GM03348 (cell line): ENCODE data around the gene STARD5.
"Not testable (repeated sequence)": the region's sequence is repeated elsewhere in the genome, so short reads cannot be mapped to it uniquely, and the experiment has no call there.

Experiments used
- DNase-seq: peaks from one replicate; pipeline ENCODE4 v3.0.0; 2012; ENCODE audit warnings: low spot score

STARD5 gene

DNA sequence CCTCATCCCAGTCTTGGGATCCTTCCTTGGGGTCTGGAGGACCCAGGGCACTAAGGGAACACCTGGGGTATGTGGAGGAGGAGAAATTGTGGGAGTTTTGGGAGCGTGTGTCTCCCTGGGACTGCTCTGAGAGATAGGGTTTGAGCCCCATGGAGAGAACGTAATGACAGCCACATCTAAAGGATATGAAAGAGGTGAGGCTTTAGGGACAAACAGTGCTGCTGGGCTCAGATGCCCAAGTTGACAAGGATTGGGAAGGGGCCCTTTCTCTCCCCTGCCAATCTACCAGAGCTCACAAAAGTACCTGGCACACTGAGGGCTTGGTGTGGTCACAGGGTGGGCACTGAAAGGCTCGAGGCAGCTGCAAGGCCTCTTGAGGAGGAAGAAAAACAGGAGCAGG is 13.3 kb upstream of the STARD5 start:
- DNase-seq = no peak

DNA sequence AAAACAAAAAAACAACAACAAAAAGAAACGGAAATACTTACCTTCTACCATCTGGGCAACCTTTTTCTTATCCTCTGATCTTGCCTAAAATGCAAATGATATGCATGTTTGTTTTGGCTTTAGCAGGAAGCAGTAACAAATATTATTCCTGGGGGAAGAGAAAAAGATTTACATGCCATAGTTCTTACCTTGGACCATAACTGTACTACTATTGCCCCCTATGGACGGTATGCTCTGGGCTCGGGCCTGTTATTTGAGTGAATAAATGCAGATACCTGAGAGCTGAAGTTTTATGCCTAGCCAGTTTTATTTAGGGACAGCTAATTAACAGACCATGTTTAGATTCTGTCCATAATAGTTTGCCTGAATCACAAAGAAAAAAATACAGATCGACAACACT is 12.6 kb upstream of the STARD5 start:
- DNase-seq = peak; percentile 28

DNA sequence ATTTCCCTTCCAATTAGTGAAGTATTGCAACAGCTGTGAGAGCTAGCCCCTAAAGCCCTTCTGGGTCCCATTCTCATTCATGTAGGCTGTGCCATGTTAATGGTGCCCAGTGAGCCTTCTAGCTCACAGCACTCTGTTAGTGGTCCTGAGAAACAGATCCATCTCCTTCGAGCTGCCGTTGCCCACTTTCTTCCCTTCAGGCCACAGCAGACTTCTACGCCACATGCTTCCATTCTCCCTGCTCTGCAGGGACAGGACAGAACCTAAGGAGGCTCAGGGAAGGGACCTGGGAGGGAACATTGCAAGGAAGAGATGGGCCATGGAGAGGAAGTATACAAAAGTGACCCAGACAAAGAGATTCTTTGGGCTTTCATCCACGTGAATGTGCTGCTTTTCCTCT is 11.7 kb upstream of the STARD5 start:
- no peak for DNase-seq

DNA sequence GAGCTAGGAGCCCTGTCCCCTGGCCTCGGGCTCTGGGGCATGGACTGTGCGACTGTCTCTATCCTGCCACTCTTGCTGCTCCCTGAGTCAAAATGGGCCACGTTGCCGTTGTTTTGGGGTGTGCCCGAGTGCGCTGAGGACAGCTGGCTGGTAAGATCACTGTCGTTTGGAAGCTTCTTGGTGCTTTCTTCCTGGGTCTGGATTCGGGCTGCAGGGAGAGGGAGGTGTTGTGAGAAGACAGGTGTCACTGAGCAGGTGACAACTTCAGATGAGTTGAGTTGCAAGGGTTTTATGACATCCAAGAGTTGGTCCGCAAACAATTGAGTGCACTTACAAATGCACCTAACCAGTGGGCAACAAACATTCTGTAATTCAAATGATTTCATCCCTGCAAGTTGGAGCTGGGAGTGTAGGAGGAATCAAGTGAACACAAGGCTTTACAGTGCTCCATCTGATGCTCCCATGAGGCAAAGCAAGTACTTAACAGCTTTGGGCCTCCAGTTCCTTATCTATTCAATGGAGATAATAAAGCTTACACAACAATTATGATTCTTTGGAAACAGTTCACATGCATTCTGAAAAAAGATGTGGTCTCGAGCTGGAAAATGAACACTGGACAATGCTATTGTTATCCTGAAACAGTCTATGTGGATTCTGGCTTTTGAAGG is 11.0 kb upstream of the STARD5 start:
- no peak for DNase-seq

DNA sequence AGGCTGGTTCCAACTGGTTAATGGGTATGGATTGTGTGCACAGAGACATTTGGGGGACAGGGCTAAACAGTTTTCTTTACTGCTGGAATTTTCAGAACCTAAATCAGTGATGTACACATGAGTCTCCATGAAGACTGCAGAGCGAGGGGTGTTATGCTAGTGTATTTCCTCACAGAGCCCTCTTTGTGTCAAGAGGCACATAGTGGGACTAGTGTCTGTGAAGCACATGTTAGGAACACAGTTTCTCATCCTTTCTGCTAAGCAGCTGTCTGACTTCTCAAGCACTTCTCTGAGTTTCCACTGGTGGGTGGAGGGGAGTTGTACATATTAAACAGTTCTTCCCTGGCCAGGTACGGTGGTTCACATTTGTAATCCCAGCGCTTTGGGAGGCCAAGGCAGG is 9.4 kb upstream of the STARD5 start:
- DNase-seq = no peak

DNA sequence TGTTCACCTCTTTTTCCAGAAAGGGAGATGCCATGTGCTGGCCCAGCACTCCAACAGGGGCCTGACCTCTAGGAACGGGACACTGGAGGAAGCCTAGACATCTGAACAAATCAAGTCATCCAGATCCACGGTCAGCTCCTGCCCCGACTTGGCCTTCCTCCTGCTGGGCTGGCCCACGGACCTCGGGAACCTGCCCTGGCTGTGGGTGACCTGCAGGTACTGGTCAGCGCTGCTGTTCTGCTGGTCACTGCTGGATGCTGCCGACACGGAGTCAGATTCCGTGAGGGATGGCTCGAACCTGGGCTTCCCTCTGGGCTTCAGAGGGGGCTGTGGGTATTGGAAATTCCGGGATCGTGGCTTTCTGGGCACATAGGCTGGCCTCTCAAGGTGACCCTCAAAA is 8.4 kb upstream of the STARD5 start:
- DNase-seq = no peak

DNA sequence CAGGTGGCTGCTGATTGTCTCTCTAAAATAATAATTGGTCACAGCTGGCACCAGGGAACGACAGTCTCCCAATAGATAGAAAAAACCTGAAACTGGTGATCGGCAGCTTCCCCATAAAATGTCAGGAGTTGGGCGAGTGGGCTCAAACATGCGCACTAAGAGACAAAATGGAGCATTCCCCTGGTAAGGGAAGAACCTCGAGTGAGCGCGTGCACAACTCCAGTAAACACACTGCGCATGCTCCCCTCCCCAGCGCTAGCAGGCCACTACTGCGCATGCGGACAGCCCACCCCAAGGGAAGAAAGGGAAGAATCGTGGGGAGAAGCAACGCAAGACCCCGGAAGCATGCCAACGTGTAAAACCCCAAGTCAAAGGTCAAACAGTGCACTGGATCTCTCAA is 7.7 kb upstream of the STARD5 start:
- DNase-seq = no peak

DNA sequence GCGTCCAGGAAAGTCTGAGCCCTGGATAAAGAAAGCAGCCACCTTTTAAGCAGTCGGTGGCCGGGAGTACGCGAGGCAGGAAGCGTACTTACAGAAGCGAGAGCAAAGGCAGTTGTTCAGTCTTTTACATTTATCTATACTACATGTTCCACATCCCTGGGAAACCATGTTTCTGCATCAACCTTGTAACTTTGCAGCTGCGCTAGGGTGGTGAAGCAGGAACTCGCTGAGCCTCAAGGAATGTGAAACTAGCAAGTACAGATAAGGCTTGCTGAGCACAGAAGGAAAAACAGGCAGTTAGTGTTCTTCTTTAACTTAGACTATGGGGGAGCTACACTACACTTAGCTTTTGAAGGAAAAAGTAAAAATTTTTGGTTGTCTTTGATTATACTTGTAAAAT is 7.2 kb upstream of the STARD5 start:
- not testable (repeated sequence) for DNase-seq

DNA sequence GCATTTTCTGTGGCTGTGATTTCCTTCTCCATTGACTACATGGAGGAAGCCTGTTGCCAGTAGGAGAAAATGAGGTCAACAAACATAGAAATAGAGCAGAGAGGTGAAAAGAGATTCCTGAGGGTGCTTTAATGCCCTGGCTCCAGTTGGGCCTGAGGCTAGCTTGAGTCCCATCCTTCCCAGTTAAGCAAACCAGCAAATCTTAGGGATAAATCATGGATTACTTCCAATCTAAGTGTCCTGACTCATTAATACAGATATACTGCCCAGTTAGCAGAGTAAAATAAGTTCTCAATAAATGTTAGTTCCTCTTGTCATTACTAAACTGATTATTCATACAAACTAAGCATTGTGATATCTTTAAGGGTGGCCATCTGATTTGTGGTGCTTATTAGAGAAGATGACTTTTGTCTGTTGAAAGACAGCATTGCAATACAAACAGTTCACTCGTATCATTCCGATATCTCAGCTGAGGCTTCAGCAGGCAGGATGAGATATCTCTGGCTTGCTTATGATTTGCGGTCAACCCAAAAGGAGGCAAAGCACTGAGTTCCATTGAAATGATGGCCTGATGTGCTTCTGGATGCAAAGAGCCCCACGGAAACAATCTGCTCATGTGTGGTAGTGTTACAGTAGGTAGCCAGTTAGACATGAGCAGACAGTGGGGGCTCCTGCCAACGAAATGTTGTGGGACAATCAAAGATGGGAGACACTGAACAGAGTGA is 6.6 kb upstream of the STARD5 start:
- no peak for DNase-seq

DNA sequence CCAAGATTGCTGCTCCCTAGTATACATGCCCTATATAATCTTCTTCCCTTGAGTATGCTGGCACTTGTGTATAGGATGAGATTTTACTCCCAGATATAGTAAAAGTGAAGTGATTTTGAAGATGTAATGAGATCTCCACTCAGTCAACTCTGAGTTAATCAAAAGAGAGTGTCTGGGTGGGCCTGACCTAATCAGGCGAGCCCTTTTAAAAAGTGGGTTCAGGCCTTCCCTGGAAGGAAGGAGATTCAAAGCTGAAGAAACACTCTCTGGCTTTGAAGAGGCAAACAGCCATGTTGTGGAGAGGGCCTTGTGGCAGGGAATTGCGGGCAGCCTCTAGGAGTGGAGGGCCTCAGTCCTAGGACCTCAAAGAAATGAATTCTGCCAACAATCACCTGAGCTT is 5.5 kb upstream of the STARD5 start:
- no peak for DNase-seq

DNA sequence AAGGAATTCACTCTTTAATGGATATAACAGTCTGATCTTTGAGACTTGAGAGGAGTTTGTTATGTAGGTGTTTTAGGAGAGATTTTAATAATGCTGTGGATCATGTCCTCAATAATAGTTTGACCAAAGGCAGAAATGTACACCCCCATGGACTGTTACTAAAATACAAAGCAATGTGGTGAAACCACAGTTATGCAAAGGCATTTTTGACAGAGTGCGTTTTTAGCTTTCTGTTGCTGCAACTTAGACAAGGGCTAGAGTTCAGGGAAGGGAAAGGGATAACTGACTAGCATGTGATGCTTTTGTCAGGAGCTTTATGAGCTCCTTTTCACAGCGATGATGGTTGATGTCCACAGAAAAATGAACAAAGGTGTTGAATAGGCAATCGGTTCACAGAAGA is 3.6 kb upstream of the STARD5 start:
- DNase-seq = peak; percentile 78

DNA sequence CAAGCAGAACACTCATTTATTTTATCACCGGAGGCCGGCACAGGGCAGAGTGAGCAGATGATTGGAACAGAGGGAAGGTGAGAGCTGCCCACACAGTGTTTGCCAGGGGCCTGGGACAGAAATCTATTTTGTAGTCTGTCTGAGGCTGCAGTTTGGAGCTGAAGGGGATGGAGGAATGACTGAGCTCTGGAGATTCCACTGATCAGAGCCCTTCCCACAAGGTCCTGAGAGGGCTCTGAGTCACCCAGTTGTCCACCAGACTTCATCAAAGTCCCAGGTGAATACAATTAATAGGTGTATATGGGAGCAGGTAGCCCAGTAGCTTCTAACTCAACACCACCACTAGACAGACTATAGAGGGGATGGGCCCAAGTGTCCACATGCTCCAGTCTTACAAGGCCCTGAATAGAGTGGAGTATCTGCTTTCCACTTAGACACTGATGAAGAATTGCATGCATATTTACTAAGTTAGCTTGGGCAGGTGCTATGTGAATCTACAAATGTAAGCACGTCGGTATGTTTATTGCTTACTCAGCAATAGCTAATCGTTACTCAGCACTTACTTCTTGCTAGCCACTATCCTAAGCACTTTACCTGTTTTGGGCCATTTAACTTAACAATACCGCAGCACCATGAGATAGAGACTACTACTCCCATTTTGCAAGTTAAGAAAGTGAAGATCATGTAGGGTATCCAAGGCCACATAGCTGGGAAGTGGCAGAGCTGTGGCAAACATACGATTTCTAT is 2.7 kb upstream of the STARD5 start:
- DNase-seq = no peak

DNA sequence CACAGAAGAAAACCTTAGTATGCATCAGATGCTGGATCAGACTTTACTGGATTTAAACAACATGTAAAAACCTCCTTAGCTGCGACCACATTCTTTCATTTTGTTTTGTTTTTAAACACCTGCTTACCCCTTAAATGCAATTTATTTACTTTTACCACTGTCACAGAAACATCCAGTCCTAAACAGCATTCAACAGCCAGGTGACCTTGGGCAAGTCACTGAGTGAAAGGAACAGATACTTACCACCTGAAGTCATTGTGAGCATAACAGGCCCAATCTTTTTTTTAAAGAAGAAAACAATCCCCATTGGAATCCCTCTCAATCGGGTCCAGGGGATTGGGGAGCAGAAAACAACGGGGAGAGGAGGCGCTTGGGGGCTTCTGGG is 390 bp downstream of the STARD5 start:
- no peak for DNase-seq

DNA sequence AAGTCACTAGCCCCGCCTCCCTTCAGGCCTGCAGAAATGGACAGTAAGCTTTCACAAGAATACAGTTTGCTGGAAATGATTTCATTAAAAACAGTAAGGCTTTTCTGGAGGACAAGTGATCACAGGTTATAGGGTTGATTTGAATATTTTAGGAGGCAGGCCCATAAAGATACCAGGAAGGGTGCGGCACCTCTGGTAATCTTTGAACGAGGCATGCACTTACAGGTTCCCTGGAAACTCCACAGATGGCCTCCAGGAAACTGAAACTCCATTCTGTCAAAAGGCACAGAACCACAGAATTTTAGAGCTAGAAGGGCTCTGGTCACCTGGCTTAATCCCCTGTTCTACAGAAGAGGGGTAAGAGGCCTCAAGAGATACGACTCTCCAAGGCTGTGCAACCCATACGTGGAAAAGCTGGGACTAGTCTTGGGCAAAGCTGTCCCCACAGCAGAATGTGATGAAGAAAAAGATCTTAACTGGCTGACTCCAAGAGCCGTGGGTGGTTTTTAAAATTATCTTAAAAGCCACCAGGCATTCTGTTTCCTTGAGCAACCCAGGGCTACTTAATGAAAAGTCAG is 1.2 kb downstream of the STARD5 start:
- no peak for DNase-seq

DNA sequence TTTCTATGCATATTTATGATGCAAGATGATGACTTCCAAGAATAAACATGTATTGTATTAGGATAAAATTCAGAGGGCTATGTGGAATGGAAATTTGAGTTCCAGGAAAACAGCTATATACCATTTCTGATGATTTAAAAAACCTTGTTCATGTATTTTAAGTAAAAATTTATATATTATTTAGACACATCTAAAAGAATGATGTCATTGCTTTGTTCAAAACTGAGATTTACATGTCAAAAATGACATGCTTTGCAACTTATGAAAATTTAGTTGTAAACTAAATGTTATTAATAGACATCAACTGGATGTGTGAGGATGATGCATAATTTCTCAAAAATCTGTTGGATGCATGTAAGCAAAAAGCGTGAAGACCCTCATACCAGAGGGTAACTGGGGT is 2.3 kb downstream of the STARD5 start:
- DNase-seq = no peak

DNA sequence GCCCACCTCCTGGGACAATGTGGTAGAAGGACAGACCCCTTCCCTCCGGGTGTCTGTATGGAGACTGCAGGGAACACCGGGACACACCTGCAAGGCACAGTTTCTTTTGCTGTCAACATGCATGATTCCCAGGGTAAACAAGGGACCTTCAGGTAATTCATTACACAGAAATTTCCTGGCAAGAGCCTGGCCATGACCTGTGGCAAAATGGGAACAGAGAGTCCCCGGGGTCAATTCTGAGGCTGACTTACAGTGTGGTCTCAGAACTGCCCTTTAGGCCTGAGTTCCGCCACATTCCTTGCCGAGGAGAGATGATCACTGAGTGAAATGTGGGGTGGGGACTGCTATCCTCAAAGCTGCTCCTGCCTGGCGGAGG is 6.3 kb downstream of the STARD5 start:
- DNase-seq = no peak

DNA sequence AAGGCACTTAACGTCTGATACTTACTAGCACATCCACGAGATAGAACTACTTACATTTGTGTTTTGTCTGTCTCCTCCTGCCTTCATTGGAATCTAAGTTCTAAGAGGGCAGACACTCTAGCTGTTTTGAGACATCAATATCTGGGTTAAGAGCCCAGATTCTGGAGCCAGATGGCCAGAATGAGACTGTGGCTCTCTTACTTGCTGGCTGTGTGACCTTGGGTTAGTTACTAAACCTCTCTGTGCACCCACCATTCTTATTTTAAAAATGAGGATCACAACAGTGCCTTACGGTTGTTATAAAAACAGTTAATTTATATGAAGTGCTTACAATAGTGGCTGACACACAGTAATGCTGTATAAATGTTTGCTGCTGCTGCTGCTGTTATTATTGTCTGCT is 7.7 kb downstream of the STARD5 start:
- DNase-seq = no peak

DNA sequence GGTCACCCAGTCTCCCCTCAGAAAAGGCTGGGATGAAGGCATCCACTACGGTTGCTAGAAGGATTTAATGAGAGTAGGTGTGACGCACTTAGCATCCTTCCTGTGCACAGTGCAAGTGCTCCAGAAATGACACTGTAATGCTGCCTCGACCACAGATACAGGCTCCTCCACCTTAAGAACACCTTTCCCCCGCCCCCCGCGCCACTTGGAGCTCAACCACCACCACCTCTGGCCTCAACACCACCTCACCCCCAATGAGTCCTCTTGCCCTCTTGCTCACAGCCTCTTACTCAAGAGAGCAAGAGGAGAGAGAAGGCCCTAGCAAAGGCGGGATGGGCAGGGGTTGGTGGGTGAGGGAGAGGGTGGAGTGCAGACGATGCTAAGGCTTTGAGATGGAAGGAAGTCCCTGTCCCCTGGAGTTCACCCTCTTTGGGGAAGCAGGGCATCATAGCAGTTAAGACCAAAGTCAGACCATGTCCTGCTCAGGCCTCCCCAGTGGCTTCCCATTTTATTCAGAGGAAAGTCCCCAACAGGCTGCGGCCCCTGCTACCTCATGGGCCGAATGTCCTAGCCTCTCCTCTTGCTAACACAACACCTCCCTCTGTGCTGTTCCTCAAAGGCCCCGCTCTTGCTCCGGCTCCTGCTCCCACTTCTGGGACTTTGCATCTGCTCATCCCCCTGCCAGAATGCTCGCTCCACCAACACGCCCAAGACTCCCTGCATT is 8.3 kb downstream of the STARD5 start:
- DNase-seq = no peak

DNA sequence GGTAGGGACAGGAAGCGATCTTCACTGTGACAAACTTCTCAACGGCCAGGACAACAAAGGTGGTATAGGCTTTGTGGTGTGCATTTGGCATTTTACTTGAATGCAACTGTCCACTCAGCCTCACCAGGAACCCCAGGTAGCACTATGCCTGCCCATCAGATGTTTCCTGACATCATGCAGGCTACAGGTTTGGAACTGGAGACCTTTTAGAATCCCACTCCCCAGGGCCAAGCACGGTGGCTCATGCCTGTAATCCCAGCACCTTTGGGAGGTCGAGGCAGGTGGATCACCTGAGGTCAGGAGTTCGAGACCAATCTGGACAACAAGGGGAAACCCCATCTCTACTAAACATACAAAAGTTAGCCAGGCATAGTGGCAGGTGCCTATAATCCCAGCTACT is 9.6 kb downstream of the STARD5 start:
- no peak for DNase-seq

DNA sequence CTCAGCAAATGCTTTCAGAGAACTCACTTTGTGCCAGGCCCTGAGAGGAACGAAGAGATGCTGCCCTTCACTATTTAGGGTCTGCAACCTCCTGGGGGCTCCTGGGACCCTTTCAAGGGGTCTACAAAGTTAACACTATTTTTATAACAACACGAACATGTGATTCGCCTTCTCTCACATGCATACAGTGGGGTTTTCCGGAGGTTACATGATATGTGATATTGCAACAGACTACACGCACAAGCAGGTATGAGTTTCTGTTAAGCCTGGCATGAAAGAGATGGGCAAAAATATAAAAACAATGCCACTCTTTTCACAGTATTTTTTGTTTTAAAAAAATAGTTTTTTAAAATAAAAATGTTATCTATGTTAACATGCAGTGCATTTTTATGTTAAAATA is 10.3 kb downstream of the STARD5 start:
- no peak for DNase-seq

DNA sequence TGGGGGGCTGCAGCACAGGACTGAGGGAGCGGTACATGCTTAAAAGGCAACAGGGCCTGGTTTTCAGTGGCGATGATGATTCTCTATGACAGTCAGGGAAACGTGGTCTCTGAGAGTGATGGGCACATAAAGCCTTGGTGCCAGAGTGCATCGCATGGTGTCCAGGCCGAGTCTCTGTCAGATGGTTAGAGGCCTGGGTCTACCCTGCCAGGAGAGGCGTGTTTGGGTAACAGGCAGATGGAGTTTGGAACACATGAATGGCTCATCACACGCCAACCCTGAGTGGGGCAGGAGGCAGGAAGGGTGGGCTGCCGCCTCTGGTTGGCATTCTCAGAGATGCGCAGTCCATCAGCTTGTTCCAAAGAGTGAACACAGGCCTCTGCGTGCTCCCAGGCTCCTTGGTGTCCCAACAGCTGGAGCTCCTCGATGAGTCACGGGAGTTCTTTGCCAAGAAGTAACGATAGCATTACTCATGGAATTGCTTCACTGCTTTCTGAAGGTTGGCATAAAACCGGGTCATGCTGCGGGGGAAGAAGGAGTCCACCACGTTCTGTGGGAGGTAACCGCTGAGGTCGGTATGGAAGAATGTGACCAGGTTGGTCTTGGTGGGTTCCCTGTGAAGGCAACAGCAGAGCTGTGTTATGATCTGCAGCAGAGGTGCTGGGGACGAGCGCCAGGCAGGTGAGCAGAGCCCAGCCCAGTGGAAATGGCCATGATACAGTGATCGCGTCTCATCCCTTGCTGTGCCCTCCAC is 11.0 kb downstream of the STARD5 start:
- peak; percentile 93 for DNase-seq
